ENCODE measurements around the gene SPOCK3. TPM values are rescaled to one million over a fixed set of nuclear protein-coding genes. Genes with fewer than 3 reads are reported as not detected.

SPOCK3 gene
- total RNA-seq, 8 experiments from 2014 or later = 0.41 to 42.2 (median 18.6) TPM; not detected in 2

- in situ Hi-C loops (cut with MboI; ENCODE audit: low pct_unique_long_range_greater_than_20kb in 2 of 9, low sequenced_read_pairs in 9 of 9, unreplicated experiment in 9 of 9) = no loop called here
- no peaks in the 10 kb centered on the region for H3K4me1 ChIP-seq (replicated peaks in 1 of 2)
- no peak overlapping the region for H3K4me3 ChIP-seq
- no peak overlapping the region for H3K27ac ChIP-seq
- no peak for ATAC-seq (replicated peaks in 6 of 8)
These were observed 146.2 kb downstream of the SPOCK3 start for GRCh38 chr4:167088115-167088514.

- 0 to 100% (median 87%) methylated on average over 1 to 2 of the region's 2 CpGs; no CpG with 5 or more reads in 1 of the 10 experiments for WGBS, 10 experiments
- Histone ChIP-seq H3K4me1 (replicated peaks in 1 of 2) (no peaks in the 10 kb centered on the region), H3K4me3 (no peak overlapping the region), H3K27ac (no peak overlapping the region)
- no peak for ATAC-seq (replicated peaks in 6 of 8)
- in situ Hi-C loops (cut with MboI; ENCODE audit: low pct_unique_long_range_greater_than_20kb in 2 of 9, low sequenced_read_pairs in 9 of 9, unreplicated experiment in 9 of 9) = no loop called here
These were observed 150.0 kb downstream of the SPOCK3 start for GRCh38 chr4:167084321-167084720.

GRCh38 chr4:167079762-167080161 is 154.5 kb downstream of the SPOCK3 start:
- ATAC-seq (replicated peaks in 6 of 8) = no peak
- Histone ChIP-seq H3K4me1 (replicated peaks in 1 of 2) (no peaks in the 10 kb centered on the region), H3K4me3 (no peak overlapping the region), H3K27ac (no peak overlapping the region)
- in situ Hi-C loops (cut with MboI; ENCODE audit: low pct_unique_long_range_greater_than_20kb in 2 of 9, low sequenced_read_pairs in 9 of 9, unreplicated experiment in 9 of 9) = no loop called here

DNA sequence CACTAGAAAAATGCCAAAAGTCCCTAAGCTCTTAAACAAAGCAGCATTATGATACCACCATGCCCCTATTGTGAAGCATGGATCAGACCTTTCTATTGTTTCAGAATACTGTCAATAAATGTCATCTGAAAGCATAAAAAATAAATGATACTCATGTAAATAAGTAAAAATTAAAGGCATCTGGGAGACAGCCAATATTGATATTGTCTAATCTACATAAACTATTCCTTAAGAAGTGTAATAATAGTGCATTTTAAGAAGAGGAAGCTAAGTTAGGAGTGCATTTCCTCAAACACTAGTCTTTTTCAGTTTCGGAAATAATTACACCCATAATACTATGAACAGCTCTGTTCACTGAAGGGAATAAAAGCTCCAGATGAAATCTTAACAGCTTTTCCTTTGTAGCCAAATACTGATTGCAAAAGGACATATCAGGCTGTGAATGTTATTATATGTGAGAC is 181.6 kb downstream of the SPOCK3 start:
- WGBS, 10 experiments = 13 to 100% (median 84%) methylated on average over 1 of the region's 1 CpG; no CpG with 5 or more reads in 2 of the 10 experiments
- no peaks in the 10 kb centered on the region for H3K4me1 ChIP-seq (replicated peaks in 1 of 2)
- H3K27ac ChIP-seq = no peak overlapping the region
- in situ Hi-C loops (cut with MboI; ENCODE audit: low pct_unique_long_range_greater_than_20kb in 2 of 9, low sequenced_read_pairs in 9 of 9, unreplicated experiment in 9 of 9) = no loop called here
- H3K4me3 ChIP-seq = no peak overlapping the region
- ATAC-seq (replicated peaks in 6 of 8) = no peak

DNA sequence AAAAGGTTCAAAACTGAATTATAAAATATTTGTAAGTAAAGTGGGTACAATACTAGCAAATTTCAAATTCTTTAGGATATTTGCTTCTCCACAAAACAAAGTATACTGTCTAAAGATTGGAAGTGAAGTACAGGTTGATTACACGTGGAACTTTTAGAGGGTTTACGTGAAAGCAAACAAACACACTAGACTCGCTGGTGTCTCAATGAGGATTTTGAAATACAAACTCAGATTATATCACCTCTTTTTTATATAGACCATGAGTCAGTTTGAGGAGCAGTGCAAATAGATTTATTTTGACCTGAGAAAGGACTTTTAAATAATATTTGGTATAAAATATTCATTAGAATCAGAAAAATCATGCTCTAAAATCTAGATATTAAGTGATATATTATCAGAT is 185.0 kb downstream of the SPOCK3 start:
- 5 to 100% (median 80%) methylated on average over 2 to 3 of the region's 3 CpGs; no CpG with 5 or more reads in 2 of the 10 experiments for WGBS, 10 experiments
- ATAC-seq (replicated peaks in 6 of 8) = no peak
- Histone ChIP-seq H3K4me1 (replicated peaks in 1 of 2) (no peaks in the 10 kb centered on the region), H3K27ac (no peak overlapping the region), H3K4me3 (no peak overlapping the region)
- in situ Hi-C loops (cut with MboI; ENCODE audit: low pct_unique_long_range_greater_than_20kb in 2 of 9, low sequenced_read_pairs in 9 of 9, unreplicated experiment in 9 of 9) = loop anchor here in 1 of 9 experiments (25.0 kb wide), 1 partner anchor 238 kb away; no protein-coding TSS in a partner anchor

DNA sequence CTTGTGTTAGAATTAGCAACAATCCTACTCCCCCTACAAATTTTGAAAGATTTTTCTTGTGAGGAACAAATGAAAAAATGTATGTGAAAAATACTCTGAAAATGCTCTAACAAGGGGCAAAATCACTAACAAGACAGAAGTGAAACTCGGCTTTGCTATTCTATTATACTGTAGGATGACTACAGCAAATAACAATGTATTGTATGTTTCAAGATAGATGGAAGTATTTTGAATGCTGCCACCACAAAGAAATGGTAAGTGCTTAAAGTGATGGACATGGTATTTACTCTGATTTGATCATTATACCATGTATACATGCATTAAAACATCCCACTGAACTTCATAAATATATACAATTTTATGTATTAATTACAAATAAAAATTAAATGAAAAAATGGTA is 192.8 kb downstream of the SPOCK3 start:
- Histone ChIP-seq H3K27ac (no peak overlapping the region), H3K4me3 (no peak overlapping the region), H3K4me1 (replicated peaks in 1 of 2) (no peaks in the 10 kb centered on the region)
- in situ Hi-C loops (cut with MboI; ENCODE audit: low pct_unique_long_range_greater_than_20kb in 2 of 9, low sequenced_read_pairs in 9 of 9, unreplicated experiment in 9 of 9) = loop anchor here in 1 of 9 experiments (25.0 kb wide), 1 partner anchor 246 kb away; no protein-coding TSS in a partner anchor
- 0 to 80% (median 25%) methylated on average over 1 of the region's 1 CpG; no CpG with 5 or more reads in 2 of the 10 experiments for WGBS, 10 experiments
- ATAC-seq (replicated peaks in 6 of 8) = no peak

DNA sequence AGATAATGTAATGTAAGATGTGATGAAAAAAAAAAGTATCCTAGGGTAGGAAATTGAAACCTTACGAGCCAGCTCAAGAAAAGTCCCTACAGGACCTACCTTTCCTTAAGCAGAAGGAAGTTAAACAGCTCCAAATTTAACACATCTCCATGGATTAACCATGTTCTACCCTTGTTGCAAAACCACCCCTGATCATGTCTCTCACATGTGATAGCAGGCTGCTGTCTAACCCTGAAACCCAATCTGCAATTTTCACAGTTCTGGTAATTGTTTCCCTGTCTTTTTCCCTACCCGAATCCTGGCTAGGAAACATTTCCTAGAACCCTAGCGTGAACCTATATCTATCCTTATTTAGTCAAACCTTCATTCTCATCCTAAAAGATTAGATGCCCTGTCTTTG is 198.9 kb downstream of the SPOCK3 start:
- no peak overlapping the region for H3K27ac ChIP-seq
- in situ Hi-C loops (cut with MboI; ENCODE audit: low pct_unique_long_range_greater_than_20kb in 2 of 9, low sequenced_read_pairs in 9 of 9, unreplicated experiment in 9 of 9) = loop anchor here in 1 of 9 experiments (25.0 kb wide), 1 partner anchor 252 kb away; no protein-coding TSS in a partner anchor
- 0 to 100% (median 22%) methylated on average over 1 to 3 of the region's 3 CpGs; no CpG with 5 or more reads in 2 of the 10 experiments for WGBS, 10 experiments

GRCh38 chr4:167034983-167035382 is 199.3 kb downstream of the SPOCK3 start:
- Histone ChIP-seq H3K4me1 (replicated peaks in 1 of 2) (peaks cover 0 to 4% of the 10 kb centered on the region in 2 donors), H3K4me3 (no peak overlapping the region), H3K27ac (no peak overlapping the region)
- no peak for ATAC-seq (replicated peaks in 6 of 8)
- in situ Hi-C loops (cut with MboI; ENCODE audit: low pct_unique_long_range_greater_than_20kb in 2 of 9, low sequenced_read_pairs in 9 of 9, unreplicated experiment in 9 of 9) = loop anchor here in 1 of 9 experiments (25.0 kb wide), 1 partner anchor 252 kb away; no protein-coding TSS in a partner anchor
- WGBS, 10 experiments = 0 to 86% (median 31%) methylated on average over 1 to 2 of the region's 2 CpGs; no CpG with 5 or more reads in 2 of the 10 experiments

More for the DNA sequence above, 198.9 kb downstream of the SPOCK3 start:
- no peak overlapping the region for H3K4me3 ChIP-seq
- no peak for ATAC-seq (replicated peaks in 6 of 8)
- H3K4me1 ChIP-seq (replicated peaks in 1 of 2) = peaks cover 0 to 4% of the 10 kb centered on the region in 2 donors

DNA sequence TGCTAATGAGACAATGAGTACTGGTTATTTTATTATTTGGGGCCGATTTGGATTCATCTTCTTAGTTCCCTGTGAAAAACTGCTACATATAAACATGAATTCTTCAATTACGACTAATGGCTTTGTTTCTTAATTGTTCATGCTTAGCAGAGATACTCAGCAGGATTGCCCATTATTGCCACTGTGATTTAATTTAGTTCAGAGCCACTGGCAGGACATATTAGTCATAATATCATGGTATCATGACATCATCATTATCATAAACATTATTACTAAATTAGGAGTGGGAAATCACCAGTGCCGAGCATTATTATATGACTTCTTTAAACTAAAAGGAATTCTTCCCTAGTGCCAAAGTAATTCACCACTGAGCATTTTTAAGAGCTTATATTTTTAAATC is 201.4 kb downstream of the SPOCK3 start:
- peak in 3 of 8 experiments; percentile 68 to 84 (median 80) for ATAC-seq (replicated peaks in 6 of 8)
- Histone ChIP-seq H3K4me3 (no peak overlapping the region), H3K4me1 (replicated peaks in 1 of 2) (peaks cover 0 to 4% of the 10 kb centered on the region in 2 donors), H3K27ac (no peak overlapping the region)
- WGBS, 10 experiments = 0 to 94% (median 65%) methylated on average over 2 to 3 of the region's 3 CpGs
- in situ Hi-C loops (cut with MboI; ENCODE audit: low pct_unique_long_range_greater_than_20kb in 2 of 9, low sequenced_read_pairs in 9 of 9, unreplicated experiment in 9 of 9) = loop anchor here in 1 of 9 experiments (25.0 kb wide), 1 partner anchor 254 kb away; no protein-coding TSS in a partner anchor

DNA sequence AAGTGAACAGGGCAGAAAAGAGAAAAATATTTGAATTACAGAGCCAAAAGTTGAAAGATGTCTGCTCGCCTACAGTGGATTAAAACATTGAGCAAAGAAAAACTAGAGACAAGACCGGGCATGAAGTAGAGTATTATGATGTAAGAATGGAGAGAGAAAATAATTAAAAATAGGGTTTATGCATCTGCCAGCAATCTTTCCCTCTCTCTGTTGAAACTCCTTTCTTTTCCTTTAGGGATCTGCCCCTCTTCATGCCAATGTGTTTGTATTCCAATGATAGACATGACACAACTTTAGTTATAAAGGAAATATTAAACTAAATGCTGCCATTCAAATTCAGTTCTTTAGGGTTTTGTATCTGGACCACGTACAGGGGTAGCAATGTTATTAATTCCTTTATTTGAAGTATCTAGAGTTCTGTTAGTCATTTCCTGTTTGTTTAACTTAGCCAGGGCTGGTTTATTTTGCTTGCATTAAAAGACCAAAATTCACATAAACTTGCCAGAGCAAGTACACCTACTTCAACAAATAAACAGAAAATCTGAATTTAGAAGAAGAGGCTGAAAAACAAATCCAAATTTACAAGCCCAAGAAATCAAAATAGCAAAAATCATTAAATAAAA is 202.6 kb downstream of the SPOCK3 start:
- ATAC-seq (replicated peaks in 6 of 8) = no peak
- Histone ChIP-seq H3K4me3 (no peak overlapping the region), H3K4me1 (replicated peaks in 1 of 2) (peaks cover 0 to 4% of the 10 kb centered on the region in 2 donors), H3K27ac (no peak overlapping the region)
- in situ Hi-C loops (cut with MboI; ENCODE audit: low pct_unique_long_range_greater_than_20kb in 2 of 9, low sequenced_read_pairs in 9 of 9, unreplicated experiment in 9 of 9) = loop anchor here in 1 of 9 experiments (25.0 kb wide), 1 partner anchor 256 kb away; no protein-coding TSS in a partner anchor
- WGBS, 10 experiments = 0 to 97% (median 50%) methylated on average over 2 to 3 of the region's 3 CpGs; no CpG with 5 or more reads in 1 of the 10 experiments

GRCh38 chr4:167028976-167029375 is 205.3 kb downstream of the SPOCK3 start:
- peaks cover 0 to 4% of the 10 kb centered on the region in 2 donors for H3K4me1 ChIP-seq (replicated peaks in 1 of 2)
- ATAC-seq (replicated peaks in 6 of 8) = no peak
- no peak overlapping the region for H3K4me3 ChIP-seq
- WGBS, 10 experiments = 0 to 100% (median 71%) methylated on average over 1 to 3 of the region's 3 CpGs; no CpG with 5 or more reads in 1 of the 10 experiments
- no peak overlapping the region for H3K27ac ChIP-seq
- in situ Hi-C loops (cut with MboI; ENCODE audit: low pct_unique_long_range_greater_than_20kb in 2 of 9, low sequenced_read_pairs in 9 of 9, unreplicated experiment in 9 of 9) = loop anchor here in 1 of 9 experiments (25.0 kb wide), 1 partner anchor 258 kb away; no protein-coding TSS in a partner anchor

DNA sequence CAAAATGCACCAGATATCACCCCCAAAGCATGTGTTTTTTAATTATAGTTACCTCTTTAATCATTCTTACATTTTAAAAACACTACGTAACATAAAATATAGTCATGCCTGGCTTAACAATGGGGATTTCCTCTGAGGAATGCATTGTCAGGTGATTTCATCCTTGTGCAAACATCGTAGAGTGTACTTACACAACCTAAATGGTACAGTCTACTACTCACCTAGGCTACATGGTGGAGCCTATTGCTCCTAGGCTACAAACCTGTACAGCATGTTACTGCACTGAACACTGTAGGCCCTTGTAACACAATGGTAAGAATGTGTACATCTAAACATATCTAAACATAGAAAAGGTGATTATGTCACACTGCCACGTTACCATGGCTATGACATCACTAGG is 208.6 kb downstream of the SPOCK3 start:
- peak in 2 of 8 experiments; percentile 46 to 93 for ATAC-seq (replicated peaks in 6 of 8)
- H3K4me3 ChIP-seq = no peak overlapping the region
- H3K4me1 ChIP-seq (replicated peaks in 1 of 2) = no peaks in the 10 kb centered on the region
- no peak overlapping the region for H3K27ac ChIP-seq
- 0 to 100% (median 83%) methylated on average over 1 to 3 of the region's 3 CpGs; no CpG with 5 or more reads in 1 of the 10 experiments for WGBS, 10 experiments
- in situ Hi-C loops (cut with MboI; ENCODE audit: low pct_unique_long_range_greater_than_20kb in 2 of 9, low sequenced_read_pairs in 9 of 9, unreplicated experiment in 9 of 9) = loop anchor here in 1 of 9 experiments (25.0 kb wide), 1 partner anchor 262 kb away; no protein-coding TSS in a partner anchor

DNA sequence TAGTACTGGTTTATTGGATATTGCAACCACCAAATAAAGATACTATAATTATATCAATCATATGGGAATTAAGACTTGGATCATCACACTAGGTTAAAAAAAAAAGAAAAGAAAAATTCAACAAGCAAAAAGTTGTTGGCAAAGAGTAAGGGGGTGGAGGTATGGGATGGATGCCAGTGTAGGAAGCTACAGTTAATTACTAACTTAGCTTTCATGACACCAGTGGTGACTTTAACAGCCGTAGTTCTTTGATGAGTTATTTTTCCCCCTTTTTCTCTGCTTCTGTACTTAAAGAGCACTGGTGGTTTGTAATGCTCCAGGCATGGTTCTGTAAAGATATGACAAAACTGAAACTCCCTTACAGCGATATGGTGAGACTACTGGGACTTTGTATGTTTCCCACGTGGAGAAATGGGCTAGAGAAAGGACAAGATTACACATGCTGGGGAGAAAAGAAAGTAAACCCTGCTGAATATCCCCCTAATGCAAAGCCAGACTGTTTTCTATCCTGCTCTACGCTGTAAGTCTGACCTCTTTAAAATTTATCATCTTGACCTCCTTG is 210.8 kb downstream of the SPOCK3 start:
- no peak overlapping the region for H3K4me3 ChIP-seq
- ATAC-seq (replicated peaks in 6 of 8) = no peak
- H3K4me1 ChIP-seq (replicated peaks in 1 of 2) = no peaks in the 10 kb centered on the region
- WGBS, 10 experiments = 0 to 91% (median 69%) methylated on average over 1 to 4 of the region's 4 CpGs
- in situ Hi-C loops (cut with MboI; ENCODE audit: low pct_unique_long_range_greater_than_20kb in 2 of 9, low sequenced_read_pairs in 9 of 9, unreplicated experiment in 9 of 9) = loop anchor here in 1 of 9 experiments (25.0 kb wide), 1 partner anchor 1064 kb away; the partner anchor contains the start of gene ANXA10
- no peak overlapping the region for H3K27ac ChIP-seq

Data from motor neuron (in vitro differentiated cells).